Neural progenitor cell (in vitro differentiated cells): ENCODE results near the gene PACS1.

Experiments
- EZH2 ChIP-seq: fragments of 200-600 bp; sonication (generic); IDR thresholded peaks from 2 replicates; pipeline ENCODE4 v1.6.1; 2017; ENCODE audit warnings: antibody characterized with exemption, mild to moderate bottlenecking, moderate library complexity
- TF ChIP-seq, protein P1 (sequence below): fragments of 200-600 bp; sonication (generic); IDR thresholded peaks from 2 replicates; pipeline ENCODE4 v1.5.1; 2017; ENCODE audit warnings: antibody characterized with exemption, mild to moderate bottlenecking

DNA sequence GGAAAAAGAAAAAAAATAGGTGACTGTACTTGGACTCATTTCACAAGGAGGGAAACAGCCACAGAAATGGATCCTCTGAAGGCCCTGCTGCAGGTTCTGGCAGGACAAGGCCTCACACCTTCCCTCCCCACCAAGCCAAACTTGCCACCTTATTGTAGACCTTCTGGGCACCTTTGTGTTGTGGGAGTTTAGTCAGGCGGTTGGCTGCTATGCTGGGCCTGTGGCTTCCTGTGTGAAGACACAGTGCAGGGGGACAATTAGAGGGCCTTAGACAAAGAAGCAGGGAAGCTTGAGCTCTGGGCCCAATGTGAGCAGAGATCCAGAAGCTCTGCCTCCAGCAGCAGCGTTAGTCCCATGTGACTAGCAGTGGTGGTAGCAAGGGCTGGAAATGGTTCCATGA, 202.5 kb downstream of the PACS1 start:
- TF ChIP-seq, protein P1, sequence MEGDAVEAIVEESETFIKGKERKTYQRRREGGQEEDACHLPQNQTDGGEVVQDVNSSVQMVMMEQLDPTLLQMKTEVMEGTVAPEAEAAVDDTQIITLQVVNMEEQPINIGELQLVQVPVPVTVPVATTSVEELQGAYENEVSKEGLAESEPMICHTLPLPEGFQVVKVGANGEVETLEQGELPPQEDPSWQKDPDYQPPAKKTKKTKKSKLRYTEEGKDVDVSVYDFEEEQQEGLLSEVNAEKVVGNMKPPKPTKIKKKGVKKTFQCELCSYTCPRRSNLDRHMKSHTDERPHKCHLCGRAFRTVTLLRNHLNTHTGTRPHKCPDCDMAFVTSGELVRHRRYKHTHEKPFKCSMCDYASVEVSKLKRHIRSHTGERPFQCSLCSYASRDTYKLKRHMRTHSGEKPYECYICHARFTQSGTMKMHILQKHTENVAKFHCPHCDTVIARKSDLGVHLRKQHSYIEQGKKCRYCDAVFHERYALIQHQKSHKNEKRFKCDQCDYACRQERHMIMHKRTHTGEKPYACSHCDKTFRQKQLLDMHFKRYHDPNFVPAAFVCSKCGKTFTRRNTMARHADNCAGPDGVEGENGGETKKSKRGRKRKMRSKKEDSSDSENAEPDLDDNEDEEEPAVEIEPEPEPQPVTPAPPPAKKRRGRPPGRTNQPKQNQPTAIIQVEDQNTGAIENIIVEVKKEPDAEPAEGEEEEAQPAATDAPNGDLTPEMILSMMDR = no peak
- TF ChIP-seq EZH2 = no peak
